Stimulated activated CD4-positive, alpha-beta T cell treated with anti-CD3 and anti-CD28 coated beads, TNF-alpha, amount 100 ng/mL, for 4 hours (primary cell): ENCODE results near the gene SEM1.
"Not testable (repeated sequence)": the region's sequence is repeated elsewhere in the genome, so short reads cannot be mapped to it uniquely, and the experiment has no call there.

Source experiments
- DNase-seq, 3 experiments: peaks; one replicate each; pipeline ENCODE4 v3.0.0-alpha.2; 2020; ENCODE audit warnings: low read depth in 3 of 3

SEM1 gene

GRCh38 chr7:96663457-96663856 lies 46.2 kb downstream of the SEM1 start:
- DNase-seq, result no peak

- not testable (repeated sequence) for DNase-seq
These were observed 47.5 kb downstream of the SEM1 start for GRCh38 chr7:96662151-96662550.

DNA sequence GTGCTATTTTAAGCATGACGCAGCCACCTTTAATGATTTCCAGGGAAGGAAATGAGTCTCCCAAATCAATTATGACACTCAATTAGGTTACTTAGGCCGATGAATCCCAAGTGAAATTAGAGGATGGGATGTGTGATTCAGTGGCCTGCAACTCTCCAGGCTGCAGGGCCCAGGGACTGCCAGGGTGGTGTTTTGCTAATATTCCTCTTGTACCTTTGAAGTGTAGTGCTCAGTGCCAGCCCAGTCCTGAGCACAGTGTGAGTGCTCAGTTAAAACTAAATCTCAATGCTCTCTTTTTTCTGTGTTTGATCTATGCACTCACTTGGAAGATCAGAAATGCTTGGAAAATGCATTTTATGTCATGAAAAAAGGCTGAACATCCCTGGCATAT lies 51.6 kb downstream of the SEM1 start:
- DNase-seq, result no peak

DNA sequence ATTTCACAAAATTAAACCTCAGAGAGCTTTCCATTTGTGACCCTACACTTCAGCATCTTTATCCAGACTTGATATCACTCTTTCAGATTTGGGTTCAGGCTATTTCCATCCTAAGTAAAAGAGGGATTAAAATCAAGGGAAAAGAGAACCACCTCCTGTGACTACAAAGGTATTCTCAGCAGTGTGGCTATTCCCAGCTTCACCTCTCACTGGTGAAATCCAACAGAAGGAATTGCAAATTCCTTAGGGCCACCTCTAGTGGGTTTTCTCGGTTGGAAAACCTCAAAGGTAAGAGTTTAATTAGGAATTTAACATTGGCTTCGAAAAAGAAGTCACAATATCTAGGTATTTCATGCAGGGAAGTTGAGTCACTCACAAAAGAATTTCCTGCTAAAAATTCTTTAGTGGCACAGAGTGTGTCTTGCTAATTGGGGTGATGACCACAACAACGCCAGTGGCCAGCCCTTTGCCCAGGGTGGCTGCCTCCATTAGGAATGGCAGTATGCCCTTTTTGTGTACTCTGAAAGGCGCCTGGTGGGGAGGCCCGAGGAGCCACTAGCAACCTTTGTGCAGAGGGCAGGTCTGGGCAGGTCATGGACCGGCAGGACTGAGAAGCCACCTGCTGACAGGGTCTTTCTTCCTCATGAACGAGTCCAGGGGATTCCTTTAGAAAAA lies 52.2 kb downstream of the SEM1 start:
- no peak for DNase-seq

DNA sequence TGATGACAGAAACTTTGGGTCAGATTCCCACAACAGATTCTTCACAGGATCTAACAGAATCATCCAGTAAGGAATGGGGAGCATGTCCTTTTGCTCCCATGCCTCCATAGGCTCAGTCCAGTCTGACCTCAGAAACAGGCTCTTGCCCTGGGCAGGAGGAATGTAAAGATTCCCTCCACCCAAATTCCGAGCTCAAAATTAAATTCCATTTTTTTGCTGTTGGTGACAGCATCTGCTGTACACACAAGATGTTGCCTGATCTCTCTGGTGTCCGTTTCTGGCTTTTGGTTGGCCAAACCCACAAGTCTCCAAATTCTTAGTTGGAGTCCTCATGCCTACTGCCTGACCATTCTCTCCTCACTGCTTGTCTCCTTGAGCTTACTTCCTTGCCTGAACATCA lies 53.7 kb downstream of the SEM1 start:
- DNase-seq, result no peak

DNA sequence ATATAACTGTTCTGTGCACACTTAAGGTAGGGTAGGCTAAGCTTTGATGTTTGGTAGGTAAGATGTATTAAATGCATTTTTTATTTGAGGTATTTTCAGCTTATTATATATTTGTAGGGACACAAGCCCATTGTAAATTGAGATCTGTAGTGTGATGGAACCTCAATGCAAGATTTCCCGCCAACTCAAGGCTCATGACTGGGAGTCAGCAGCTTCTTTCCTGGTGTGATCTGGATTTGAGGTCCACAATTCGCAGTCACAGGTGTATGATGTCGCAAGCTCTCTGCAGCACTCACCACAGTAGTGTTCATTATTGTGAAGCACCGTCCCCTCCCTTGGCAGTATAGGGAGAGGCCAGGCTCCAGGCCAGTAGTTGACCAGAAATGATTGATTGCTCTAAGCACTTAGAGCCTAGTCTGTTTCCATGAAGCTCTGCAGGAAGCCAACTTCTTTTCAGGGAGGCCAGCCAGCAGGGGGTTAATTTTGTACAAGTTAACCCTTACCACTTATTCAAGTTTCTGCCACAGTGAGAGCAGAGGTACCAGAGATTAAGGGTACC lies 54.9 kb downstream of the SEM1 start:
- no peak for DNase-seq

DNA sequence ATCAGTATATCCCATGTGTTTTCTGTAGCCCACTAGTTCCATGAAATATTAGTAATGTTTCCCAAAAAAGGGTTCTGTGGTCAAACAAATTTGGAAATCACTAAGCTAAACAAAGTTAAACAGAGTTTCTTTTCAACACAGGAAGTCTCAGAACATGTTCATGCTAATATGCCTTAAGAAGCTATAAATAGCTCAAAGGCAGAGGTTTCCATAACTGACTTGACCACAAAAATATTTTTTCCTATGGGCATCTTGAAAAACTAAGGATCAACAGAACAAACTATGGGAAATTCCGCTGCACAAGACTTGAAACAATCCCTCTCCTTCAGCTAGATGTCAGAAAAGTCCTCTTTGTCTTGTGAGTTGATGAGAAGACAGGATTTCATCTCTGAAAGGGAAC lies 59.7 kb downstream of the SEM1 start:
- no peak for DNase-seq

DNA sequence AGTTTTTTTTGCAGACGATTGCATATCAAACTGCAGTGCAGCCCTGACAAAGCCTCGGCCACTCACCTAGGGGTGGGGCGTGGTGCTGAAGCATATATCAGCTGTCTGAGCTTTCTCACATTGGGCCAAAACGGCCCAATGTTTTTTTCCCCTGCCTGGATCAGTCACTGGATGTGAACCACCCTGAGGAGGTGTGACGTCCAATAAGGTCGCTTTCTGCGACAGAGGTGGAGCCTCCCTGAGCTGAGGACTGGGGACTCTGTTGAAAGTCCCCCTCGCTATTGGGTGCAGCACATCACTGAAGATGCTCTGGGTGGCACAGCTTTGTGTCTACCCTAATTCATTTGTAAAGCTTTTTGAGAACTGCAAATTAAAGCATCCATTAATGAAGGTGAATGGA lies 60.9 kb downstream of the SEM1 start:
- no peak for DNase-seq

DNA sequence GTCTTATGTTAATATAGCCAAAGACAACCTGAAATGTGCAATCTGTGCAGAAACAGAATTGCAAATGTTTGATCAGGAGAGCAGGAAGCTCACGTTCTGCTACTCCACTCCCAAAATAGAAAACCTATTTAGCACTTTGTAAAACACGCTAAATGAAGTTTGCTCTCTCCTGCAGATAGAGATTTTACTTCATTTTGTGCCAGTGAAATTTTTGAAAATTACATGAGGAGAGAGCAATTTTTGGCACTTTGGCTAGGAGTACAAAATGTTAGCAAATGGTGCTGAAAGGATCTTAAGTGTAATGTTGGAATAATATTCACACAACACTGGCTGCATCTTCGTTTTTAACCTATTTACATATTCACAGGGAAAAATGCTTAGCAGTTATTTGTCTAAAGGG lies 61.9 kb downstream of the SEM1 start:
- DNase-seq, result no peak

GRCh38 chr7:96645084-96645483 lies 64.6 kb downstream of the SEM1 start:
- no peak for DNase-seq

- not testable (repeated sequence) for DNase-seq
These were observed 66.2 kb downstream of the SEM1 start for GRCh38 chr7:96643436-96643835.

- no peak for DNase-seq
These were observed 69.6 kb downstream of the SEM1 start for GRCh38 chr7:96640054-96640453.
